OCI-LY7 (cell line): ENCODE data around the gene SLC17A4. TPM values are rescaled to one million over a fixed set of nuclear protein-coding genes. Genes with fewer than 3 reads are reported as not detected.

Experiments used
- BruUV-seq: library from RNA; stranded (reverse); fragments of 400-500 nt; replicated peaks from 2 replicates; lab custom pipeline; 2021; lab: Mats Ljungman, UMichigan
- CTCF ChIA-PET: fragments of 300-600 bp; sonication (Branson Sonifier 250); formaldehyde crosslinking; loops from one replicate; lab custom pipeline; 2022; ENCODE audit warnings: antibody characterized with exemption; ENCODE audit not compliant: unreplicated experiment; lab: Charles Lee
- POLR2A ChIA-PET: fragments of 300-600 bp; sonication (Branson Sonifier 250); formaldehyde crosslinking; loops from one replicate; lab custom pipeline; 2022; ENCODE audit warnings: antibody characterized with exemption; lab: Charles Lee
- DNase-seq: peaks from one replicate; pipeline ENCODE4 v3.0.0-alpha.2; 2015; ENCODE audit warnings: low spot score
- H2AFZ ChIP-seq: fragments of 200-600 bp; sonication (generic), shearing (Covaris generic); 2 replicates; pipeline ENCODE4 v1.6.1; 2014; ENCODE audit warnings: mild to moderate bottlenecking, antibody characterized with exemption, low read length, moderate library complexity
- H3K27ac ChIP-seq: fragments of 200-600 bp; sonication (generic); 2 replicates; pipeline ENCODE4 v1.5.1; 2014; ENCODE audit warnings: mixed run types, low read depth, mild to moderate bottlenecking, moderate library complexity, low read length, inconsistent platforms; ENCODE audit not compliant: poor library complexity, severe bottlenecking
- H3K36me3 ChIP-seq: fragments of 200-600 bp; sonication (generic); 2 replicates; pipeline ENCODE4 v1.6.1; 2014; ENCODE audit warnings: mild to moderate bottlenecking, antibody characterized with exemption, low read length, moderate library complexity, mixed read lengths; ENCODE audit not compliant: insufficient read depth
- H3K4me1 ChIP-seq: fragments of 200-600 bp; sonication (generic); 2 replicates; pipeline ENCODE4 v1.5.1; 2014; ENCODE audit warnings: mild to moderate bottlenecking, low read length; ENCODE audit not compliant: insufficient read depth, poor library complexity, severe bottlenecking
- H3K4me2 ChIP-seq: fragments of 200-600 bp; sonication (generic); 2 replicates; pipeline ENCODE4 v1.6.1; 2014; ENCODE audit warnings: mild to moderate bottlenecking, low read length
- H3K4me3 ChIP-seq: fragments of 200-600 bp; sonication (generic); 2 replicates; pipeline ENCODE4 v1.5.1; 2014; ENCODE audit warnings: mild to moderate bottlenecking, low read depth, low read length; ENCODE audit not compliant: poor library complexity, severe bottlenecking
- H3K79me2 ChIP-seq: fragments of 200-600 bp; sonication (generic); 2 replicates; pipeline ENCODE4 v1.6.1; 2016; ENCODE audit warnings: low read depth, mild to moderate bottlenecking, low read length, moderate library complexity, mixed read lengths; ENCODE audit not compliant: insufficient read depth
- H3K9me2 ChIP-seq: fragments of 200-600 bp; sonication (generic); 2 replicates; pipeline ENCODE4 v1.6.1; 2016; ENCODE audit warnings: mild to moderate bottlenecking, low read length, mixed read lengths; ENCODE audit not compliant: insufficient read depth
- H3K9me3 ChIP-seq: fragments of 200-600 bp; sonication (generic); 2 replicates; pipeline ENCODE4 v1.6.1; 2014; ENCODE audit warnings: mild to moderate bottlenecking, mixed run types, low read length, mixed read lengths
- H4K20me1 ChIP-seq: fragments of 200-600 bp; sonication (generic); 2 replicates; pipeline ENCODE4 v1.6.1; 2014; ENCODE audit warnings: mild to moderate bottlenecking, antibody characterized with exemption, low read length, moderate library complexity, mixed read lengths; ENCODE audit not compliant: insufficient read depth
- CTCF ChIP-seq: fragments of 200-600 bp; sonication (generic); conservative IDR thresholded peaks from 2 replicates; pipeline ENCODE4 v1.5.1; 2014; ENCODE audit warnings: mild to moderate bottlenecking, antibody characterized with exemption, low read length, moderate library complexity, mixed read lengths
- EZH2phosphoT487 ChIP-seq: fragments of 200-600 bp; sonication (generic); IDR thresholded peaks from 2 replicates; pipeline ENCODE4 v1.6.1; 2018; ENCODE audit warnings: low read depth, borderline replicate concordance, mild to moderate bottlenecking, mixed run types, antibody characterized with exemption, low read length, moderate library complexity, mixed read lengths
- intact Hi-C: fragments of 100-400 bp; cut with micrococcal nuclease; formaldehyde crosslinking; loops from one replicate; pipeline ENCODE4 v1.10.0; 2022; ENCODE audit not compliant: unreplicated experiment
- total RNA-seq, 2 experiments: library from RNA; depleted of rRNA in 1 of 2; stranded (reverse); fragments of >200 nt in 1 of 2; shearing (Covaris generic) in 1 of 2; gene quantifications; 2 replicates each; pipeline ENCODE4 v1.2.3, GENCODE V29; 2014 to 2022

Gene SLC17A4
- total RNA-seq, 2 experiments from 2014 or later, result not detected

- no TSS peak for BruUV-seq
- H3K79me2 ChIP-seq, result no peaks in the 10 kb centered on the region
- ChIA-PET CTCF (no interaction called here), POLR2A (interaction anchor here (0.8 to 0.9 kb wide), 2 partner anchors 9 to 14 kb away, joined by 3 read pairs; no protein-coding TSS in a partner anchor)
- TF ChIP-seq CTCF, result no peak
- no peak for TF ChIP-seq EZH2phosphoT487
- H3K4me3 ChIP-seq, result no peak overlapping the region
- no peak overlapping the region for H3K27ac ChIP-seq
- H3K4me2 ChIP-seq, result no peak overlapping the region
- no peak overlapping the region for H2AFZ ChIP-seq
- no peaks in the 10 kb centered on the region for H3K36me3 ChIP-seq
- H4K20me1 ChIP-seq, result no peaks in the 10 kb centered on the region
- H3K9me2 ChIP-seq, result no peaks in the 10 kb centered on the region
- no peaks in the 10 kb centered on the region for H3K4me1 ChIP-seq
- no peak for DNase-seq
- no peaks in the 10 kb centered on the region for H3K9me3 ChIP-seq
- intact Hi-C loops, result no loop called here
Measured at GRCh38 chr6:25745836-25746235, 8.7 kb upstream of the SLC17A4 start.

GRCh38 chr6:25746968-25747367, 7.6 kb upstream of the SLC17A4 start:
- intact Hi-C loops, result no loop called here
- BruUV-seq, result no TSS peak
- H3K4me2 ChIP-seq, result no peak overlapping the region

More at GRCh38 chr6:25746968-25747367, 7.6 kb upstream of the SLC17A4 start:
- H3K79me2 ChIP-seq, result no peaks in the 10 kb centered on the region
- H4K20me1 ChIP-seq, result no peaks in the 10 kb centered on the region
- no peaks in the 10 kb centered on the region for H3K9me2 ChIP-seq
- no peaks in the 10 kb centered on the region for H3K36me3 ChIP-seq
- H3K4me1 ChIP-seq, result no peaks in the 10 kb centered on the region
- H2AFZ ChIP-seq, result no peak overlapping the region
- no peak overlapping the region for H3K27ac ChIP-seq
- H3K4me3 ChIP-seq, result no peak overlapping the region
- no peak for DNase-seq
- CTCF ChIA-PET, result no interaction called here
- POLR2A ChIA-PET, result no interaction called here
- TF ChIP-seq EZH2phosphoT487 (no peak), CTCF (peak; percentile 40; the same call in 1 of the 2 replicates)
- H3K9me3 ChIP-seq, result no peaks in the 10 kb centered on the region
